SK-N-SH (cell line): ENCODE measurements around the gene DUOX2.

Source experiments
- EP300 ChIP-seq, 2 experiments: IDR thresholded peaks; 2 replicates each; pipeline versions ENCODE4 v1.4.0 to v1.6.1; 2012; ENCODE audit warnings: borderline replicate concordance in 1 of 2, low read depth in 1 of 2, low read length in 1 of 2
- RCOR1 ChIP-seq: fragments of 150-350 bp; IDR thresholded peaks from 2 replicates; pipeline ENCODE4 v1.6.1; 2017; ENCODE audit warnings: antibody characterized with exemption, low read length
- RFX5 ChIP-seq: IDR thresholded peaks from 2 replicates; pipeline ENCODE4 v1.6.1; 2012; ENCODE audit warnings: mild to moderate bottlenecking, improper control_type of control experiment, low read length
- TEAD4 ChIP-seq: IDR thresholded peaks from 2 replicates; pipeline ENCODE4 v1.4.0; 2012; ENCODE audit warnings: mild to moderate bottlenecking, borderline replicate concordance; ENCODE audit not compliant: insufficient read depth
- TF ChIP-seq, protein P1 (sequence below): IDR thresholded peaks from 2 replicates; pipeline ENCODE4 v1.6.1; 2012; ENCODE audit warnings: mild to moderate bottlenecking, low read depth, low read length, moderate library complexity

DNA sequence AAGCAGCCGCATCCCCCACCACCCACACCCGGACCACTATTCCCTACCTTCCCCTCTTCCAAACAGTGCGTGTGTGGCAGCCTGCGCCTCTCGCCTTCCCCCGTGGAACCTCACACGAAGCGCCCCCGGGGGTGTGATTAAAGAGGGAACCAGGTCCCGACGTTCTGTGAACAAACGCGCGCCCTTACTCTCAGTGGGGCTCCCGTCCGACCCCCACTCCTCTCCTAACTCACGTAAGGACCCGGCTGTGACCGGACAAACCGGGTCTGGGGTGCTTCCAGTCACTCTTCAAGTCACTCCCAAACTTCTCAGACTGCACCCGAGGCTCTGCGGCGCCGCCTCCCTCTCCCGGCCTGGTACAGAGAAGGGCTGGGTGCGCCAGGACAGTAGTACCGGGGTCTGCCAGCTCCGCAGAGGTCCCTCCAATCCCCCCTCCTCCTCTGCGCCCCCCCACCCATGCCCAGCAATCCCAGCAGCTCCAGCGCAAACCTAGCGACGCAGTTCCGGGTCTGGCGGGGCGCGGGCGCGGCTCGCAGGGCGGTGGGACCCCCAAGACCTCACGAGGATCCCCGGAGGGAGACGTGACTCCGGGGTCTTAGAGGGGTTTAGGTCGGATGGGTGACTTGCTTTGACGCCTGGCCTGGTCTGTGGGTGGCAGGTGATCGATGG is 15.1 kb upstream of the DUOX2 start:
- TF ChIP-seq EP300 (IDR thresholded peaks at IDR 0.05; ENCODE audit: borderline replicate concordance in 1 of 2, low read depth in 1 of 2, low read length in 1 of 2) (no peak), RCOR1 (no peak), RFX5 (no peak), TEAD4 (no peak)
- TF ChIP-seq, protein P1, sequence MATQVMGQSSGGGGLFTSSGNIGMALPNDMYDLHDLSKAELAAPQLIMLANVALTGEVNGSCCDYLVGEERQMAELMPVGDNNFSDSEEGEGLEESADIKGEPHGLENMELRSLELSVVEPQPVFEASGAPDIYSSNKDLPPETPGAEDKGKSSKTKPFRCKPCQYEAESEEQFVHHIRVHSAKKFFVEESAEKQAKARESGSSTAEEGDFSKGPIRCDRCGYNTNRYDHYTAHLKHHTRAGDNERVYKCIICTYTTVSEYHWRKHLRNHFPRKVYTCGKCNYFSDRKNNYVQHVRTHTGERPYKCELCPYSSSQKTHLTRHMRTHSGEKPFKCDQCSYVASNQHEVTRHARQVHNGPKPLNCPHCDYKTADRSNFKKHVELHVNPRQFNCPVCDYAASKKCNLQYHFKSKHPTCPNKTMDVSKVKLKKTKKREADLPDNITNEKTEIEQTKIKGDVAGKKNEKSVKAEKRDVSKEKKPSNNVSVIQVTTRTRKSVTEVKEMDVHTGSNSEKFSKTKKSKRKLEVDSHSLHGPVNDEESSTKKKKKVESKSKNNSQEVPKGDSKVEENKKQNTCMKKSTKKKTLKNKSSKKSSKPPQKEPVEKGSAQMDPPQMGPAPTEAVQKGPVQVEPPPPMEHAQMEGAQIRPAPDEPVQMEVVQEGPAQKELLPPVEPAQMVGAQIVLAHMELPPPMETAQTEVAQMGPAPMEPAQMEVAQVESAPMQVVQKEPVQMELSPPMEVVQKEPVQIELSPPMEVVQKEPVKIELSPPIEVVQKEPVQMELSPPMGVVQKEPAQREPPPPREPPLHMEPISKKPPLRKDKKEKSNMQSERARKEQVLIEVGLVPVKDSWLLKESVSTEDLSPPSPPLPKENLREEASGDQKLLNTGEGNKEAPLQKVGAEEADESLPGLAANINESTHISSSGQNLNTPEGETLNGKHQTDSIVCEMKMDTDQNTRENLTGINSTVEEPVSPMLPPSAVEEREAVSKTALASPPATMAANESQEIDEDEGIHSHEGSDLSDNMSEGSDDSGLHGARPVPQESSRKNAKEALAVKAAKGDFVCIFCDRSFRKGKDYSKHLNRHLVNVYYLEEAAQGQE: no peak
